GM12878 (cell line): Measurements from ENCODE around the gene PRC1. TPM values are rescaled to one million over a fixed set of nuclear protein-coding genes. Genes with fewer than 3 reads are reported as not detected.

ENCODE experiments used
- ATAC-seq: fragments of 200-7000 bp; cut with Tn5 transposase; 3 replicates; pipeline ENCODE4 v1.9.1; 2020; ENCODE audit warnings: mild to moderate bottlenecking, moderate library complexity
- BruUV-seq: library from RNA; stranded (reverse); fragments of 400-500 nt; replicated peaks from 2 replicates; lab custom pipeline; 2021; lab: Mats Ljungman, UMichigan
- CTCF ChIA-PET: fragments of 300-600 bp; sonication (Branson Sonifier 250); formaldehyde crosslinking; extraction: SDS; loops from one replicate; lab custom pipeline; 2021; ENCODE audit warnings: inconsistent platforms; lab: Yijun Ruan, JAX
- POLR2A ChIA-PET: fragments of 350-600 bp; formaldehyde crosslinking; extraction: SDS; loops from one replicate; lab custom pipeline; 2021; ENCODE audit warnings: inconsistent platforms; lab: Charles Lee
- RAD21 ChIA-PET: fragments of 300-600 bp; sonication (Branson Sonifier 250); formaldehyde crosslinking; loops from one replicate; lab custom pipeline; 2023; ENCODE audit warnings: antibody characterized with exemption; ENCODE audit not compliant: unreplicated experiment; lab: Charles Lee
- SMC1A ChIA-PET: fragments of 300-600 bp; sonication (Branson Sonifier 250); formaldehyde crosslinking; loops from one replicate; lab custom pipeline; 2023; ENCODE audit not compliant: unreplicated experiment, uncharacterized antibody; lab: Charles Lee
- DNase-seq: peaks from one replicate; pipeline ENCODE4 v3.0.0-alpha.2; 2011; ENCODE audit warnings: low read depth, low spot score
- FAIRE-seq: peaks from 3 replicates; lab custom pipeline; 2011; peaks lifted over from hg19 to GRCh38; lab: Jason Lieb, UNC
- H2AFZ ChIP-seq: 2 replicates; pipeline ENCODE4 v1.6.0; 2011; ENCODE audit warnings: low read depth, low read length, control low read depth; ENCODE audit not compliant: control insufficient read depth
- H3K27ac ChIP-seq: 2 replicates; pipeline ENCODE4 v1.5.1; 2011; ENCODE audit warnings: control low read depth; ENCODE audit not compliant: control insufficient read depth, insufficient read depth
- H3K27me3 ChIP-seq, 2 experiments: replicated peaks in 1 of 2; 2 replicates each; pipeline versions ENCODE4 v1.6.0 to v1.6.1; 2011; ENCODE audit warnings: low read length in 1 of 2; ENCODE audit not compliant: control insufficient read depth in 2 of 2, insufficient read depth in 2 of 2
- H3K36me3 ChIP-seq, 2 experiments: 2 replicates each; pipeline ENCODE4 v1.5.1; 2011; ENCODE audit warnings: low read length in 1 of 2; ENCODE audit not compliant: control insufficient read depth in 2 of 2, insufficient read depth in 2 of 2
- H3K4me1 ChIP-seq: 2 replicates; pipeline ENCODE4 v1.6.1; 2011; ENCODE audit warnings: mild to moderate bottlenecking, low read length, moderate library complexity, mixed read lengths; ENCODE audit not compliant: control insufficient read depth, insufficient read depth
- H3K4me2 ChIP-seq: 2 replicates; pipeline ENCODE4 v1.6.0; 2011; ENCODE audit warnings: control low read depth; ENCODE audit not compliant: control insufficient read depth, insufficient read depth
- H3K4me3 ChIP-seq: fragments of 200-600 bp; sonication (generic); 2 replicates; pipeline ENCODE4 v1.5.1; 2016
- H3K79me2 ChIP-seq: 2 replicates; pipeline ENCODE4 v1.6.0; 2011; ENCODE audit warnings: low read length; ENCODE audit not compliant: control insufficient read depth, insufficient read depth
- H3K9ac ChIP-seq: 2 replicates; pipeline ENCODE4 v1.8.0; 2011; ENCODE audit warnings: low read length, control low read depth, mixed read lengths; ENCODE audit not compliant: control insufficient read depth, insufficient read depth
- H3K9me3 ChIP-seq: replicated peaks from 3 replicates; pipeline ENCODE4 v1.5.1; 2011; ENCODE audit warnings: mild to moderate bottlenecking, low read length; ENCODE audit not compliant: control insufficient read depth, insufficient read depth
- H4K20me1 ChIP-seq: 2 replicates; pipeline ENCODE4 v1.6.0; 2011; ENCODE audit not compliant: control insufficient read depth, insufficient read depth
- CBX5 ChIP-seq: sonication (generic); IDR thresholded peaks from 2 replicates; pipeline ENCODE4 v1.6.1; 2016; ENCODE audit warnings: low read depth, moderate library complexity, mild to moderate bottlenecking, inconsistent platforms
- CREB1 ChIP-seq: IDR thresholded peaks from 2 replicates; pipeline ENCODE4 v1.6.1; 2012; ENCODE audit warnings: low read depth, mild to moderate bottlenecking, inconsistent platforms
- EP300 ChIP-seq, 2 experiments: fragments of 150-350 bp in 1 of 2; IDR thresholded peaks; 2 replicates each; pipeline ENCODE4 v1.6.1; 2011 to 2012; ENCODE audit warnings: low read depth in 2 of 2, low read length in 2 of 2, borderline replicate concordance in 1 of 2, improper control_type of control experiment in 1 of 2, inconsistent platforms in 1 of 2; ENCODE audit not compliant: control insufficient read depth in 1 of 2
- FOXK2 ChIP-seq: fragments of 450-650 bp; IDR thresholded peaks from 2 replicates; pipeline ENCODE4 v1.6.1; 2017; ENCODE audit warnings: mild to moderate bottlenecking, moderate library complexity
- NR2F1 ChIP-seq: fragments of 450-650 bp; conservative IDR thresholded peaks from 2 replicates; pipeline ENCODE4 v1.6.1; 2017; ENCODE audit warnings: mild to moderate bottlenecking
- PBX3 ChIP-seq: IDR thresholded peaks from 2 replicates; pipeline ENCODE4 v1.6.1; 2011; ENCODE audit warnings: mild to moderate bottlenecking, low read depth, low read length, moderate library complexity; ENCODE audit not compliant: insufficient replicate concordance
- RB1 ChIP-seq: fragments of 450-650 bp; formaldehyde crosslinking; IDR thresholded peaks from 2 replicates; pipeline ENCODE4 v1.6.1; 2017; ENCODE audit warnings: mild to moderate bottlenecking, borderline replicate concordance
- SPI1 ChIP-seq: IDR thresholded peaks from 2 replicates; pipeline ENCODE4 v1.6.1; 2011; ENCODE audit warnings: low read depth, mild to moderate bottlenecking, low read length, moderate library complexity, borderline replicate concordance; ENCODE audit not compliant: insufficient read depth
- SREBF1 ChIP-seq: IDR thresholded peaks from 2 replicates; pipeline ENCODE4 v1.6.1; 2012; ENCODE audit warnings: mild to moderate bottlenecking, low read length
- SREBF2 ChIP-seq: IDR thresholded peaks from 2 replicates; pipeline ENCODE4 v1.6.1; 2012; ENCODE audit warnings: mild to moderate bottlenecking, low read length
- STAT1 ChIP-seq: fragments of 450-650 bp; conservative IDR thresholded peaks from 2 replicates; pipeline ENCODE4 v1.6.1; 2014; ENCODE audit warnings: antibody characterized with exemption, mild to moderate bottlenecking
- ZNF217 ChIP-seq: fragments of 450-650 bp; IDR thresholded peaks from 2 replicates; pipeline ENCODE4 v1.6.1; 2017; ENCODE audit warnings: antibody characterized with exemption, mild to moderate bottlenecking
- WGBS: methylation state at CpG from one replicate; pipeline ENCODE4 v1.1.6; 2016; ENCODE audit warnings: low lambda C conversion rate; ENCODE audit not compliant: insufficient replicate concordance, insufficient coverage; ENCODE audit errors: missing lambda C conversion rate; 5-methylcytosine and 5-hydroxymethylcytosine counted together
- in situ Hi-C: fragments of 300-500 bp; cut with MboI; formaldehyde crosslinking; loops from 9 replicates; pipeline ENCODE4 v1.14.3; 2018; ENCODE audit warnings: mixed read lengths
- intact Hi-C: fragments of 100-400 bp; cut with micrococcal nuclease; formaldehyde crosslinking; loops from one replicate; pipeline ENCODE4 v1.14.2; 2022; ENCODE audit not compliant: unreplicated experiment
- polyA plus RNA-seq, 11 experiments: library from polyadenylated mRNA; depleted of rRNA in 4 of 11; unstranded in 6 of 11; stranded (reverse) in 5 of 11; fragments of >200 nt; fragmentation: Nextera tagmentation in 4 of 11; fragmentation: Illumina TruSeq in 1 of 11; extraction: Ambion mirVana in 4 of 11; extraction: Trizol in 1 of 11; gene quantifications; 1 replicate in 1 of 11; 2 replicates in 10 of 11; pipeline versions ENCODE4 v1.2.1 to v1.2.3, GENCODE V29; 2011 to 2016; ENCODE audit warnings: inconsistent platforms in 2 of 11, missing spikeins in 2 of 11, low read depth in 1 of 11
- total RNA-seq, 4 experiments: library from RNA; depleted of rRNA in 3 of 4; stranded (reverse); fragments of >200 nt in 3 of 4; fragmentation: Illumina TruSeq in 1 of 4; extraction: Trizol in 1 of 4; gene quantifications; 2 replicates each; pipeline versions ENCODE4 v1.2.1 to v1.2.3, GENCODE V29; 2013 to 2021
- TF ChIP-seq, protein P1 (sequence below), 3 experiments: IDR thresholded peaks in 2 of 3; conservative IDR thresholded peaks in 1 of 3; 2 replicates each; pipeline ENCODE4 v1.5.1; 2011; ENCODE audit warnings: low read depth in 3 of 3, low read length in 3 of 3, mild to moderate bottlenecking in 3 of 3, control low read depth in 2 of 3, moderate library complexity in 2 of 3, inconsistent platforms in 1 of 3, mixed read lengths in 1 of 3; ENCODE audit not compliant: control insufficient read depth in 2 of 3, insufficient read depth in 1 of 3; ENCODE audit errors: extremely low read depth in 1 of 3
- TF ChIP-seq, protein P2 (sequence below): fragments of 450-650 bp; IDR thresholded peaks from 2 replicates; pipeline ENCODE4 v1.6.1; 2016; ENCODE audit warnings: mild to moderate bottlenecking, moderate library complexity, borderline replicate concordance

The PRC1 gene
- total and polyA plus RNA-seq, 10 of the 15 experiments (the other 5 are each of a cell fraction or from before 2014, with no cell fraction given) = 100 to 241 (median 131) TPM

DNA sequence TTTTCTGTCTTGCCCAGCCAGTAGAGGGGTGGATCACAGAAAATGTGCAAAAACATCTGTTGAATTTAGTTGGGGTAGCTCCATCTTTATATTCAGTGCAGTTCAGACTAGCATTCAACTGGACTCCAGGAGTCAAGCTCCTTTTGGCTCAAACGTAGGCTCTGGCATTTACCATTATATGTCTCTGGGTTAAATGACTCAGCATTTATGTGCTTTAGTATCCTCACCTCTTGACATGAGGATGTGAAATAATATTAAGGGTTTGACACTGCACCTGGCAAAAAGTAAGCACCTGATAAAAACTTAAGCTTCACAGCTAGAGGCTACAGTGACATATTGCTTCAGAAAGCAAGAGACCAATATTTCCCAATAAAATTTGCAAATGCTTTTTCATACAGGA lies 14.8 kb downstream of the PRC1 start (continued):
- TF ChIP-seq, protein P1, sequence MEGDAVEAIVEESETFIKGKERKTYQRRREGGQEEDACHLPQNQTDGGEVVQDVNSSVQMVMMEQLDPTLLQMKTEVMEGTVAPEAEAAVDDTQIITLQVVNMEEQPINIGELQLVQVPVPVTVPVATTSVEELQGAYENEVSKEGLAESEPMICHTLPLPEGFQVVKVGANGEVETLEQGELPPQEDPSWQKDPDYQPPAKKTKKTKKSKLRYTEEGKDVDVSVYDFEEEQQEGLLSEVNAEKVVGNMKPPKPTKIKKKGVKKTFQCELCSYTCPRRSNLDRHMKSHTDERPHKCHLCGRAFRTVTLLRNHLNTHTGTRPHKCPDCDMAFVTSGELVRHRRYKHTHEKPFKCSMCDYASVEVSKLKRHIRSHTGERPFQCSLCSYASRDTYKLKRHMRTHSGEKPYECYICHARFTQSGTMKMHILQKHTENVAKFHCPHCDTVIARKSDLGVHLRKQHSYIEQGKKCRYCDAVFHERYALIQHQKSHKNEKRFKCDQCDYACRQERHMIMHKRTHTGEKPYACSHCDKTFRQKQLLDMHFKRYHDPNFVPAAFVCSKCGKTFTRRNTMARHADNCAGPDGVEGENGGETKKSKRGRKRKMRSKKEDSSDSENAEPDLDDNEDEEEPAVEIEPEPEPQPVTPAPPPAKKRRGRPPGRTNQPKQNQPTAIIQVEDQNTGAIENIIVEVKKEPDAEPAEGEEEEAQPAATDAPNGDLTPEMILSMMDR (IDR thresholded peaks at IDR 0.05 in 2 of 3, conservative IDR thresholded peaks at IDR 0.05 in 1 of 3; ENCODE audit: control insufficient read depth in 2 of 3, extremely low read depth in 1 of 3, insufficient read depth in 1 of 3, low read depth in 3 of 3, low read length in 3 of 3) = no peak
- TF ChIP-seq STAT1 = no peak
- TF ChIP-seq CREB1 = no peak

GRCh38 chr15:90974216-90974615 lies 20.1 kb downstream of the PRC1 start:
- ChIA-PET RAD21 (no interaction called here), CTCF (no interaction called here), SMC1A (no interaction called here), POLR2A (no interaction called here)
- DNase-seq (no peak), ATAC-seq (no peak), FAIRE-seq (no peak)
- BruUV-seq = no TSS peak
- Histone ChIP-seq H4K20me1 (no peaks in the 10 kb centered on the region), H3K27ac (no peak overlapping the region), H3K4me2 (no peak overlapping the region), H3K36me3 (peaks cover 27 to 51% of the 10 kb centered on the region in 2 experiments), H3K27me3 (no peaks in the 10 kb centered on the region), H3K9ac (no peak overlapping the region), H3K79me2 (no peaks in the 10 kb centered on the region), H3K9me3 (no peaks in the 10 kb centered on the region), H3K4me1 (no peaks in the 10 kb centered on the region), H3K4me3 (no peak overlapping the region), H2AFZ (no peak overlapping the region)
- in situ Hi-C loops = loop anchor here (25.0 kb wide), 1 partner anchor 1387 kb away; the partner anchor contains the start of gene TICRR
- intact Hi-C loops = no loop called here
- 100% methylated on average over 9 of the region's 21 CpGs for WGBS
- no peak for TF ChIP-seq EP300 (IDR thresholded peaks at IDR 0.05; ENCODE audit: borderline replicate concordance in 1 of 2, control insufficient read depth in 1 of 2, low read depth in 2 of 2, low read length in 2 of 2)
- no peak for TF ChIP-seq PBX3
- no peak for TF ChIP-seq CBX5
- no peak for TF ChIP-seq SPI1
- no peak for TF ChIP-seq SREBF1
- TF ChIP-seq RB1 = no peak
- TF ChIP-seq FOXK2 = no peak
- no peak for TF ChIP-seq NR2F1
- TF ChIP-seq ZNF217 = no peak
- TF ChIP-seq, protein P2, sequence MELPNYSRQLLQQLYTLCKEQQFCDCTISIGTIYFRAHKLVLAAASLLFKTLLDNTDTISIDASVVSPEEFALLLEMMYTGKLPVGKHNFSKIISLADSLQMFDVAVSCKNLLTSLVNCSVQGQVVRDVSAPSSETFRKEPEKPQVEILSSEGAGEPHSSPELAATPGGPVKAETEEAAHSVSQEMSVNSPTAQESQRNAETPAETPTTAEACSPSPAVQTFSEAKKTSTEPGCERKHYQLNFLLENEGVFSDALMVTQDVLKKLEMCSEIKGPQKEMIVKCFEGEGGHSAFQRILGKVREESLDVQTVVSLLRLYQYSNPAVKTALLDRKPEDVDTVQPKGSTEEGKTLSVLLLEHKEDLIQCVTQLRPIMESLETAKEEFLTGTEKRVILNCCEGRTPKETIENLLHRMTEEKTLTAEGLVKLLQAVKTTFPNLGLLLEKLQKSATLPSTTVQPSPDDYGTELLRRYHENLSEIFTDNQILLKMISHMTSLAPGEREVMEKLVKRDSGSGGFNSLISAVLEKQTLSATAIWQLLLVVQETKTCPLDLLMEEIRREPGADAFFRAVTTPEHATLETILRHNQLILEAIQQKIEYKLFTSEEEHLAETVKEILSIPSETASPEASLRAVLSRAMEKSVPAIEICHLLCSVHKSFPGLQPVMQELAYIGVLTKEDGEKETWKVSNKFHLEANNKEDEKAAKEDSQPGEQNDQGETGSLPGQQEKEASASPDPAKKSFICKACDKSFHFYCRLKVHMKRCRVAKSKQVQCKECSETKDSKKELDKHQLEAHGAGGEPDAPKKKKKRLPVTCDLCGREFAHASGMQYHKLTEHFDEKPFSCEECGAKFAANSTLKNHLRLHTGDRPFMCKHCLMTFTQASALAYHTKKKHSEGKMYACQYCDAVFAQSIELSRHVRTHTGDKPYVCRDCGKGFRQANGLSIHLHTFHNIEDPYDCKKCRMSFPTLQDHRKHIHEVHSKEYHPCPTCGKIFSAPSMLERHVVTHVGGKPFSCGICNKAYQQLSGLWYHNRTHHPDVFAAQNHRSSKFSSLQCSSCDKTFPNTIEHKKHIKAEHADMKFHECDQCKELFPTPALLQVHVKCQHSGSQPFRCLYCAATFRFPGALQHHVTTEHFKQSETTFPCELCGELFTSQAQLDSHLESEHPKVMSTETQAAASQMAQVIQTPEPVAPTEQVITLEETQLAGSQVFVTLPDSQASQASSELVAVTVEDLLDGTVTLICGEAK = no peak
- no peak for TF ChIP-seq SREBF2
